ENCODE data around the gene GEMIN7. TPM values are rescaled to one million over a fixed set of nuclear protein-coding genes. Genes with fewer than 3 reads are reported as not detected.

Gene GEMIN7
- polyA plus RNA-seq, 2 of the 4 experiments (the other 2 are of a cell fraction) = 42.2 to 86.0 TPM

DNA sequence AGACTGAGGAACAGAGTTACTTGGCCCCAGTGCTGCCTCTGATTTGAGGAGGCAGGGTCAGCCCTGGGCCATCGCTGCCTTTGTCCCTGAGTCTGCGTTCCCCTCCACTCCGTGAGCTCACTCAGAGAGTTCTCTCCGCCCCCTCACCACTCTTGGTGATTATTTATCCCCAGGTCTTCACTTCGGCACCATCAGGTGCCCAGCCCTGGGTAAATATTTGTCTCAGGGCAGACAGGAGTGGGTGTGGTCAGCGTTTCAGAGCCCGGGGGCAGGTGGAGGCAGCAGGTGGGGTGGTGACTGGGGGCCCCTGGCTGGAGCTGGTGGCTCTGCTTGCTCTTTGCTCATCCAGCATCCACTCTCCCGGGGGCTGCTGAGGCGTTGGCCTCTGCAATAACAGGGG is 34.6 kb downstream of the GEMIN7 start (continued):
- TF ChIP-seq ZFP36 (IDR thresholded peaks at IDR 0.05; ENCODE audit: borderline replicate concordance, partially characterized antibody) = no peak

- POLR2A ChIA-PET = interaction anchor here (1.3 kb wide), 1 partner anchor 22 kb away, joined by 4 read pairs; the partner anchor contains the start of gene PPP1R37
- no peak for ATAC-seq
- peak overlapping the region; percentile 57 for H3K4me2 ChIP-seq
- TF ChIP-seq HOXA7 (CRISPR knock-in tag; IDR thresholded peaks at IDR 0.05) = no peak
- no peak for TF ChIP-seq ZSCAN20 (CRISPR knock-in tag; IDR thresholded peaks at IDR 0.05)
- TF ChIP-seq CBX8 (IDR thresholded peaks at IDR 0.05) = no peak
- no peak for TF ChIP-seq ZC3H11A (IDR thresholded peaks at IDR 0.05)
- TF ChIP-seq BHLHE40 (IDR thresholded peaks at IDR 0.05; ENCODE audit: low read depth, low read length) = no peak
- no peak for TF ChIP-seq RNF2 (IDR thresholded peaks at IDR 0.05; ENCODE audit: borderline replicate concordance, low read depth)
- TF ChIP-seq SREBF2 (IDR thresholded peaks at IDR 0.05) = no peak
- TF ChIP-seq REST (IDR thresholded peaks at IDR 0.05) = no peak
- TF ChIP-seq CEBPB (IDR thresholded peaks at IDR 0.05) = no peak
- TF ChIP-seq CBX2 (IDR thresholded peaks at IDR 0.05; ENCODE audit: borderline replicate concordance, low read depth) = no peak
- H3K9me3 ChIP-seq = no peaks in the 10 kb centered on the region
- peaks cover 15% of the 10 kb centered on the region for H3K4me1 ChIP-seq
- no peak for DNase-seq (ENCODE audit: low read depth in 1 of 2, low spot score in 1 of 2)
- no peak for FAIRE-seq
- WGBS (ENCODE audit: missing lambda C conversion rate) = 93% methylated on average over 4 of the region's 4 CpGs
- H3K27ac ChIP-seq = peak overlapping the region in 1 of 2 experiments; percentile 32; a peak in 2 of 6 replicates
- H3K4me3 ChIP-seq = no peak overlapping the region
- CTCF ChIA-PET = interaction anchor here (1.5 to 3.7 kb wide), 3 partner anchors 11 to 18 kb away, joined by 4 to 25 read pairs (median 6); no protein-coding TSS in a partner anchor
Measured at GRCh38 chr19:45114116-45114515, 35.1 kb downstream of the GEMIN7 start.

GRCh38 chr19:45115809-45116615 is 37.0 kb downstream of the GEMIN7 start:
- no peak for FAIRE-seq
- ATAC-seq = no peak; a peak in 1 of 6 replicates
- CTCF ChIA-PET = interaction anchor here (1.3 to 2.2 kb wide), 3 partner anchors 14 to 62 kb away, joined by 4 to 6 read pairs (median 6); partner anchors contain the start of gene TRAPPC6A

More at GRCh38 chr19:45115809-45116615, 37.0 kb downstream of the GEMIN7 start:
- TF ChIP-seq CBX8 (IDR thresholded peaks at IDR 0.05) (no peak), RARB (CRISPR knock-in tag; IDR thresholded peaks at IDR 0.05) (no peak), JUNB (IDR thresholded peaks at IDR 0.05) (no peak), NPAS2 (CRISPR knock-in tag; IDR thresholded peaks at IDR 0.05; ENCODE audit: borderline replicate concordance) (no peak), RCOR1 (IDR thresholded peaks at IDR 0.05; ENCODE audit: low read depth, low read length) (no peak), ZFP36 (IDR thresholded peaks at IDR 0.05; ENCODE audit: borderline replicate concordance, partially characterized antibody) (no peak), BHLHE40 (IDR thresholded peaks at IDR 0.05; ENCODE audit: low read depth, low read length) (no peak), SMC3 (IDR thresholded peaks at IDR 0.05) (no peak), EP300 (IDR thresholded peaks at IDR 0.05) (no peak), EHF (CRISPR knock-in tag; IDR thresholded peaks at IDR 0.05) (no peak), HOXB13 (CRISPR knock-in tag; IDR thresholded peaks at IDR 0.05; ENCODE audit: low read depth) (no peak), MYC (IDR thresholded peaks at IDR 0.05; ENCODE audit: borderline replicate concordance, low read length) (no peak), GATA3 (IDR thresholded peaks at IDR 0.05; ENCODE audit: borderline replicate concordance) (no peak)
- TF ChIP-seq, protein P1, sequence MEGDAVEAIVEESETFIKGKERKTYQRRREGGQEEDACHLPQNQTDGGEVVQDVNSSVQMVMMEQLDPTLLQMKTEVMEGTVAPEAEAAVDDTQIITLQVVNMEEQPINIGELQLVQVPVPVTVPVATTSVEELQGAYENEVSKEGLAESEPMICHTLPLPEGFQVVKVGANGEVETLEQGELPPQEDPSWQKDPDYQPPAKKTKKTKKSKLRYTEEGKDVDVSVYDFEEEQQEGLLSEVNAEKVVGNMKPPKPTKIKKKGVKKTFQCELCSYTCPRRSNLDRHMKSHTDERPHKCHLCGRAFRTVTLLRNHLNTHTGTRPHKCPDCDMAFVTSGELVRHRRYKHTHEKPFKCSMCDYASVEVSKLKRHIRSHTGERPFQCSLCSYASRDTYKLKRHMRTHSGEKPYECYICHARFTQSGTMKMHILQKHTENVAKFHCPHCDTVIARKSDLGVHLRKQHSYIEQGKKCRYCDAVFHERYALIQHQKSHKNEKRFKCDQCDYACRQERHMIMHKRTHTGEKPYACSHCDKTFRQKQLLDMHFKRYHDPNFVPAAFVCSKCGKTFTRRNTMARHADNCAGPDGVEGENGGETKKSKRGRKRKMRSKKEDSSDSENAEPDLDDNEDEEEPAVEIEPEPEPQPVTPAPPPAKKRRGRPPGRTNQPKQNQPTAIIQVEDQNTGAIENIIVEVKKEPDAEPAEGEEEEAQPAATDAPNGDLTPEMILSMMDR (IDR thresholded peaks at IDR 0.05) = no peak
- no peak overlapping the region for H3K4me3 ChIP-seq
- peaks cover 15% of the 10 kb centered on the region for H3K4me1 ChIP-seq
- no peak overlapping the region for H3K27ac ChIP-seq
- POLR2A ChIA-PET = interaction anchor here (0.8 kb wide), 1 partner anchor 23 kb away, joined by 3 read pairs; the partner anchor contains the start of gene PPP1R37
- H3K9me3 ChIP-seq = no peaks in the 10 kb centered on the region
- 92% methylated on average over 17 of the region's 21 CpGs for WGBS (ENCODE audit: missing lambda C conversion rate)
- H3K4me2 ChIP-seq = no peak overlapping the region
- no peak for DNase-seq (ENCODE audit: low read depth in 1 of 2, low spot score in 1 of 2)

Measured in A549 (cell line).